Measurements from ENCODE around the gene GGTLC2. TPM values are rescaled to one million over a fixed set of nuclear protein-coding genes. Genes with fewer than 3 reads are reported as not detected.

The GGTLC2 gene
- total RNA-seq, 1 donor from 2014 or later = not detected

GRCh38 chr22:22655452-22656290, 11.3 kb downstream of the GGTLC2 start:
- Mint-ChIP-seq H3K4me1 (ENCODE audit: unreplicated experiment) (peaks cover 8% of the 10 kb centered on the region), H3K36me3 (no peaks in the 10 kb centered on the region), H3K27ac (no peak overlapping the region), H3K27me3 (peaks cover 15% of the 10 kb centered on the region), H3K9me3 (no peaks in the 10 kb centered on the region), H3K4me3 (no peak overlapping the region)
- no peak for TF ChIP-seq CTCF (conservative IDR thresholded peaks at IDR 0.05)
- no peak for DNase-seq (ENCODE audit: extremely low spot score, unreplicated experiment)

GRCh38 chr22:22657712-22658111, 13.3 kb downstream of the GGTLC2 start:
- no peak for TF ChIP-seq CTCF (conservative IDR thresholded peaks at IDR 0.05)
- H3K27me3 Mint-ChIP-seq = peaks cover 25% of the 10 kb centered on the region
- H3K9me3 Mint-ChIP-seq = no peaks in the 10 kb centered on the region
- DNase-seq (ENCODE audit: extremely low spot score, unreplicated experiment) = no peak
- H3K4me3 Mint-ChIP-seq = no peak overlapping the region
- H3K36me3 Mint-ChIP-seq = no peaks in the 10 kb centered on the region
- no peaks in the 10 kb centered on the region for H3K4me1 Mint-ChIP-seq (ENCODE audit: unreplicated experiment)
- H3K27ac Mint-ChIP-seq = no peak overlapping the region

- H3K9me3 Mint-ChIP-seq = no peaks in the 10 kb centered on the region
- peaks cover 41% of the 10 kb centered on the region for H3K27me3 Mint-ChIP-seq
- no peaks in the 10 kb centered on the region for H3K36me3 Mint-ChIP-seq
- no peaks in the 10 kb centered on the region for H3K4me1 Mint-ChIP-seq (ENCODE audit: unreplicated experiment)
- H3K4me3 Mint-ChIP-seq = no peak overlapping the region
- TF ChIP-seq CTCF (conservative IDR thresholded peaks at IDR 0.05) = no peak
- H3K27ac Mint-ChIP-seq = no peak overlapping the region
- no peak for DNase-seq (ENCODE audit: extremely low spot score, unreplicated experiment)
These were observed 16.9 kb downstream of the GGTLC2 start for GRCh38 chr22:22661275-22661674.

GRCh38 chr22:22662095-22662494, 17.7 kb downstream of the GGTLC2 start:
- H3K27me3 Mint-ChIP-seq = peaks cover 45% of the 10 kb centered on the region
- TF ChIP-seq CTCF (conservative IDR thresholded peaks at IDR 0.05) = no peak
- no peak overlapping the region for H3K27ac Mint-ChIP-seq
- DNase-seq (ENCODE audit: extremely low spot score, unreplicated experiment) = no peak
- H3K9me3 Mint-ChIP-seq = no peaks in the 10 kb centered on the region
- H3K4me1 Mint-ChIP-seq (ENCODE audit: unreplicated experiment) = no peaks in the 10 kb centered on the region
- no peak overlapping the region for H3K4me3 Mint-ChIP-seq
- no peaks in the 10 kb centered on the region for H3K36me3 Mint-ChIP-seq

GRCh38 chr22:22663861-22664800, 19.7 kb downstream of the GGTLC2 start:
- Mint-ChIP-seq H3K4me1 (ENCODE audit: unreplicated experiment) (no peaks in the 10 kb centered on the region), H3K9me3 (no peaks in the 10 kb centered on the region), H3K4me3 (no peak overlapping the region), H3K27ac (no peak overlapping the region), H3K27me3 (peaks cover 36% of the 10 kb centered on the region), H3K36me3 (no peaks in the 10 kb centered on the region)
- TF ChIP-seq CTCF (conservative IDR thresholded peaks at IDR 0.05) = no peak
- no peak for DNase-seq (ENCODE audit: extremely low spot score, unreplicated experiment)
